NCI-H82 (cell line): ENCODE data around the gene RMI1.
"Not testable (repeated sequence)": the region's sequence is repeated elsewhere in the genome, so short reads cannot be mapped to it uniquely, and the experiment has no call there.

Source experiments
- DNase-seq: peaks from one replicate; lab custom pipeline; 2025; lab: John Stamatoyannopoulos, UW

Gene RMI1

DNA sequence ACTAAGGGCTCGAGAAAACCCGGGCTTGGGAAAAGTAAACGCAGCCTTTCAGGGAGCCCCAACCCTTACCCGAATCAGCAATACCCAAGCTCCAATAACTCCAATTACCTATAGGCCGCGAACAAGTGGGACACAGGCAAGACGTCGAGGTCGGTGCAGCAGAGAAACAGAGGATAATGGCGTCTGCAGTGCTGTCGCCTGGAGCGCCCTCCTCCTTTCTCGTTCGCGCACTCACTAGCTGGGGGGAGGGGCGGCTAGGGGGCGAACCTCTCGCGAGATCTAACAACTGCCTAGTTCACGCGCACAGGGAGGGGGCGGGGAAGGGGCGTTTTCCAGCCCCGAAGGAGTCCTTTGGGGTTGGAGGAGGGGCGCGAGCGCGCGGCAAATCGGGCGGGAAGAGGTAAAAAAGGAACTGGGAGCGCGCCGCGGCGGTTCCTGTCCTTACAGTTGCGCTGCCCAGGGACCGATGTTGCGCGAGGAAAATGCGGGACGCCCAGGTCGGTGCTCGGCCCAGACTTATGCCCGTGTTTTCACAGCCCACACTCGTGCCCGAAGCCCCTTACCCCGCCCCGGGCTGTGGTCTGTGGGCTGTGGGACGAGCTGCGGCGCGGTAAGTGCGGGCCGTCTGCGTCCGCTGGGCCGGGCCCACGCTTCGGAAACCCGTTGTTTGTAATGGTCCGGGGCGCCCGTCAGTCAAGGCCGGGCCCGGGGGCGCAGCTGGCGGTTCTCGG, at the start of gene RMI1:
TSS of gene RMI1 (plus strand) at position 411 of the 731 bp plus-strand sequence. CDS start 20,182 bp downstream, outside the sequence.
- peak; percentile 99 for DNase-seq

DNA sequence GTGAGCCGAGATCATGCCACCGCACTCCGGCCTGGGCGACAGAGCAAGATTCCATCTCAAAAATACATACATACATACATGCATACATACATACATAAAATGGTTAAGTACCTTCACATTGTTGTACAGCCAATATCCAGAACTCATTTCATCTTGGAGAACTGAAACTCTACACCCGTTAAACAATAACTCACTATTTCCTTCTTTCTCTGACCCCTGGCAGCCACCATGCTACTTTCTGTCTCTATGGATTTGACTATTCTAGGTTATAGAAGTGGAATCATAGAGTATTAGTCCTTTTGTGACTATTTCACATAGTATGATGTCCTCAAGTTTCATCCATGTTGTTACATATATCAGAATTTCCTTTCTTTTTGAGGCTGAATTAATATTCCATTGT, 49.7 kb upstream of the RMI1 start:
- DNase-seq, result no peak

DNA sequence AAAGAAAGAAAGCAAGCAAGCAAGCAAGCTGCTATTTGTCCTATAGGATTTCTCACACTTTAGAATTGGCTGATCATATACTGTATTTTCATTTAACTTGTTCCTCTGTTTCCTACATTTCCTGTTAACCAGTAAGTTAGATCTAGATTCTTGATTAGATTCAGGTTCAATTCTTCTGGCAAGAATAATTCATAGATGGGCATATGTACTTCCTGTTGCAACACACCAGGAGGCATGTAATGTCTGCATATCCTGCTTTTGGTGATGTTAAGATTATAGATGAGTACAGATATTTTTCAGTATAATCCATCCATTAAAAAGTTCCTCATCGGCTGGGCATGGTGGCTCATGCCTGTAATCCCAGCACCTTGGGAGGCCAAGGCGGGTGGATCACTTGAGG, 48.6 kb upstream of the RMI1 start:
- no peak for DNase-seq

DNA sequence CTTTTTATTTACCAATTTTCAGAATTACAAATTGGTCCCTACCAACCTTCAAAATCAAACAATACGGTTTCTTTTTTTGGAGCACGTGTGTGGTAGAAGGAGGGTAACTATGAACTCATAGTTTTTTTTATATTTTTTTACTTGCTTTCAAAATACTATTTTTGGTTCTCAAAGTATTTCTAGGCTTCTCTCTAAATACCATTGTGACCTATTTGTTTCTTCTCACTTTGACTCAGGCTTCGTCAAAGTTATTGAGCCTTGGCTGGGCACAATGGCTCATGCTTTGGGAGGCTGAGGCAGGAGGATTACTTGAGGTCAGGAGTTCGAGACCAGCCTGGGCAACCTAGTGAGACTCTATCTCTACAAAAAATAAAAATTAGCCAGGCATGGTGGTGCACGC, 47.8 kb upstream of the RMI1 start:
- no peak for DNase-seq

DNA sequence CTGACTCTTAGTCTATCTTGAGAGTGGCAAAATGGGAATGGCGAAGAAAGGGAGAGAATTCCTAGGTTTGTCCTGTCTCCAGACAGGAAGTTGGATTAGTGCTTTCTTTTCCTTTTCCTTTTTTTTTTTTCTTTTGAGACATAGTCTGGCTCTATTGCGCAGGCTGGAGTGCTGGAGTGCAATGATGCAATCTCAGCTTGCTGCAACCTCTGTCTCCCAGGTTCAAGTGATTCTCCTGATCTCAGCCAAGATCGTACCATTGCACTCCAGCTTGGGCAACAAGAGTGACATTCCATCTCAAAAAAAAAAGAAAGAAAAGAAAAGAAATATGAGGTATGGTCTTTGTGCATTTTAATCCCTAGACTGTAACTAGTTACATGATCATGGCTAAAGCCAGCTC, 46.8 kb upstream of the RMI1 start:
- DNase-seq, result no peak

DNA sequence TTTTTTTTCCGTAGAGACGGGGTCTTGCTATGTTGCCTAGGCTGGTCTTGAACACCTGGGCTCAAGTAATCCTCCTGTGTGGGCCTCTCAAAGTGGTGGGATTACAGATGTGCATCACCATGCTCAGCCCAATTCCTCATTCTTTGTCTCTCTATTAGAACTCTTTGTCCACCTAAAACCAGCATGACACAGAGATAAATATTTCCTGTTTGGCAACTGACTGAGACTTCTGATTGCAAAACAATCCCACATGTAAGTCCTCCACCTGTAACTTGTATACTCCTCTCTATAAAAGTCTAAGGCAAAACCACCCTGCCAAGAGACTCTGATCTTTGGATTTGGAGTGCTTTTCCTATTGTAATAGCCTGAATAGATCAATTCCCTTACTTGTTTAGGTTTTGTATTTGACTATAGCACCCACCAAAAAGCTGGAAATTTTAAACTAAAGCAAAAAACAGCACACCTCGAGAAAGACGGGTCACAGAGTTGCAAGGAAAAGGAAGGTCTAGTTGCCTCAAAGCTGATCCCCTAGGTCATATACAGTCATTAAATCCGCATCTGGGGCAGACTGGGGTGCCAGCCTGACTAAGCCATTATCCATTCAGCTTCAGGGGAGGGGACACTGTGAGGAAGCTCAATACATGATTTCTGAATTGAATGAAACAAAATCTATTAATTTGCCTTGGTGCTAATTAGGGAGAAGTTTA, 45.9 kb upstream of the RMI1 start:
- no peak for DNase-seq

DNA sequence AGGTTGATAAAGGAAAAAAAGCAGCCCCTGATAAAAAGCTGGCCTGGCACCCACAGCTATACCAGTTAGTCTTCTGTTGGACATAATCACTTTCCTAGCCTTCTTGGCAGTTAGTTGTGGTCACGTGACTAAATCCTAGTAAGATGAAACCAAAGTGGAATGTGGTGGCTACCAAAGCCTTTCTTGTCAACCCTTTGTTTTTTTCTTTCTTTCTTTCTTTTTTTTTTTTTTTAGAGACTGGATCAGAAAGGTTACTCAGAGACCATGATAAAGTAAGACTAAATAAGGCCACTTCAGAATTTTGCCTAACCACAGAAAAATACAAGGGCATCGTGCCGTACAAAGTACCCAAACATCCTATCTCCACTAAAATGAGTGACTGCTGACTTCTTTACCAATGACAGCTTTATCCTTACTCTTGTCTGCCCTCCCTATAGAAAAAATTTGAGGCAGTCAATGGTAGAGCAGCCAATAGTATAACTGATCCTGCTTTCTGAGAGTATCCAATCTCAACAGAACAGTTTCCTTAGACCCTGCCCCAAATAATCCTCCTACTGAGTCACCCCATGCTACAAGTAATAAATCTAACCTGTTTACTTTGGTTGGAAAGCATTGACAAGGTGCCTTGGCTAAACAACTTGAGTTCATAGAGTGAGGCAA, 45.2 kb upstream of the RMI1 start:
- peak; percentile 25 for DNase-seq

DNA sequence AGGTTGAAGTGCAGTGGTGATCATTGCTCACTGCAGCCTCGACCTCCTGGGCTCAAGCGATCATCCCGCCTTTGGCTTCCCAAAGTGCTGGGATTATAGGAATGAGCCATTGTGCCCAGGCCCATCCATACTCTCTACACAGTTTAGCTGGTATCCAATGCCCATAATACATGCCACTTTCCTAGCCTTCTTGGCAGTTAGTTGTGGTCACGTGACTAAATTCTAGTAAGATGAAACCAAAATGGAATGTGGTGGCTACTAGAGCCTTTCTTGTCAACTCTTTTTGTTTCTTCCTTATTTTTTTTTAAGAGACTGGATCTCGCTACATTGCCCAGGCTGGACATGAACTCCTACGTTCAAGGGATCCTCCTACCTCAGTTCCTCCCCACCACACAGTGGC, 44.1 kb upstream of the RMI1 start:
- DNase-seq, result no peak

DNA sequence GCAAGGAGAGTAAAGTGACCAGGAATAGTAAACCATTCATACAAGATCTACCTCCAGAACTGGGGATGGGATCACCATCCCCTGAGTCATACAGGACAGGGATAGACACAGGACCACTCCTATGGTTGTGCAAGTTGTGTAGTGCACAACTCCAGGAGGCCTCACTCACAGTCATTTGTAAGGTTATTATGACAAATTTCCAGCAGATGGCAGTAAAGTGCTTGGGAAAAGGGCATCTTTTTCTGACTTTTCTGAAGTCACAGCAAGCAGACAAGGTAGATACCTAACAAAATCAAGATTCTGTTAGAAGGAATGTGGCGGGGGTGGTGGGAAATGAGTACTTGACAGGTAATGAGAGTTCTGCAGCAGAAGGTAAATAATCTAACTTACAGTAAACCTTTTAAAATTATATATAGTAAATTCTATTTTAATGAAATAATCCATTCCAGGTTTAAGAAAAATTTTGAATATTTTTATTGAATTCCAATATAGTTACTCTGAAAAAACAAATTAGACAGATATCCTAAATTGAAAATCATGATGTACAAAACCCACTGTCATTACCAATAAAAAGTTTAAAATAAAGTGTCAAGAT, 42.6 kb upstream of the RMI1 start:
- peak; percentile 85 for DNase-seq

DNA sequence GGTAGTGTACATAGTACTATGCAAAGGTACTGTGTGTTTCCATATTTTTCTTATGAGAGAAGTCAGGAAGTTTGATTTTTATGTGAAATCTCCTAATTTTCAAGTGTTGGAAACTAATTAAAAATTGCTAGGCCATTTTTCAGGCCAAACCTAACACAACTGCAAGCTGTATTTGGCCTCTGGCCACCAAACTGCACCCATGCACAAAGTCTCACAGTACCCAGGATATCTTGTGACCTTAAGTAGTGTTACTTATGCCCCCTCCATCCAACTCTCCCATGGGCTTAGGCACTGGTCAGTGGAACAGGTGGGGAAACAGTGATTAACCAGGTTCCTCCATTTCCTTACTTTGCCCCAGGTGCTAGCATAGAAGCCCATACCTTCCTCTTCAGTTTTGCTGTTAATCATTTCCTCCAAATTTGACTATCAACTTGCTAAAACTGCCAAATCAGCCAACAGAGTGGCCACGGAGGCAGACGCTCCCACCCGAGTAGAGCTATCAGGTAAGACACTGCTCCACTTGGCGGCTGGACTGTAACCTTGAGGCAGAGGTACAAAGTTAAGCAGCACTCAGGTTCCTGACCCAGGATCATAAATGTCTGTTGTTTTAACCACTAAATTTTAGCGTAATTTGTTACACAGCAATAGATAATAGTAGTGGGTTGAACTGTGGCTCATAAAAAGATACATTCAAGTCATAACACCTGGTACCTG, 39.9 kb upstream of the RMI1 start:
- DNase-seq, result no peak

DNA sequence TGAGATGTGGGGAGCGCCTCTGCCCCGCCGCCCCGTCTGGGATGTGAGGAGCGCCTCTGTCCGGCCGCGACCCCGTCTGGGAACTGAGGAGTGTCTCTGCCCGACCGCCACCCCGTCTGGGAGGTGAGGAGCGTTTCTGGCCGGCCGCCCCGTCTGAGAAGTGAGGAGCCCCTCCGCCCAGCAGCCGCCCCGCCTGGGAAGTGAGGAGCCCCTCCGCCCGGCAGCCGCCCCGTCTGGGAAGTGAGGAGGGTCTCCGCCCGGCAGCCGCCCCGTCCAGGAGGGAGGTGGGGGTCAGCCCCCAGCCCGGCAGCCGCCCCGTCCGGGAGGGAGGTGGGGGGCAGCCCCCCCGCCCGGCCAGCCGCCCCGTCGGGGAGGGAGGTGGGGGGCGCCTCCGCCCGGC, 32.5 kb upstream of the RMI1 start:
- DNase-seq, result not testable (repeated sequence)

DNA sequence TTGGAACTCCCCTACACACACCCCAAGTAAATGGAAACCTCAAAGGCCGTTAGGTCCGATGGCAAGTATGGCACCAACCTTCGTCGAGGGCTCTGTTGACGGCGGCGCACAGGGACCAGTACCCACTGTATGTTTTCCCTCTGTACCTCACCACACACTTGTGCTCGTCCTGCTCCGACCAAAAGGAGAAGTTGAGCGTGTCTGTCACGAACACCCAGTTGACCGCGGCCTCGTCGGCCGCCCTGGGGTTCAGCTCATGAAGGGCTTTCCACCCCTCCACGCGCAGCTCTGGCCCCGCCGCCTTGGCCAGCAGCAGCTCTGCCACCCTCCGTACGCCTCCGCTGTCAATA, 24.5 kb upstream of the RMI1 start:
- DNase-seq, result no peak

DNA sequence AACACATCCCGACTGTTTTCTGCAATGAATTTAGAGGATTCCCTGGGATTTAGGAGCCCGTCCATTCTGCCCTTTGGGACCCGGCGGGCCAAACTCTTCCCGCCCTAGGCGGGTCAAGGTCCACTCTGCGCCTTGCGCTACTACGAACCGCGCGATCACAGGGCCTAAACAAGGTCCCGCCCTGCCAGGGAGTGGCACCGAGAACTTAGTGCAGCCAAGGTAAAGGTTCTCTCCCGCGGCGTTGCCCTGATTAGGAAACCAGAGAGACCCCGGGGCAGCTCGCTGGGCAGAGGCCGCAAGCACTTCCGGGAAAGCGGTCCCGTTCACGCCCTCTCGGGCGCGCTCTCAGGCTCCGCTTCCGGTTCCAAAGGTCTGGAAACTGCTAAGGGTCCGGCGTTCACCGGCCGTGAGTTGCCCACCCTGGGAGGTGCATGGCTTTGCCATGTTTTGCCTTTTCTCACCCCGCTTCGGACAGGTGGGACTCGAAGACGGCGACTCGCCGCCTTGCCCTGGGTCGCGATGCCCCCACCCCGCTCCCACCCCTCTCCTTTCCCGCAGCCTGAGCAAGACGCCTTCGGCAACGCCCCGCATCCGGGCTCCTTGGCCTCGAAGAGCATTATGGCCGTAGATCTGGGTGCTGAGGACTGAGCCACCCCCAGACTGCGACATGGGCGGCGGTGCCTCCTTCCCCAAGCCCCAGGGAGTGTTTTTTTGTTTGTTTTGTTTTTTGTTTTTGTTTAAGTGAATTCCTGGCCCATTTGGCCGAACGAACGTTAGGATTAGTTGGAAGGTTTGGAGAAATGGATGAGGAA, 24.0 kb upstream of the RMI1 start:
- no peak for DNase-seq

DNA sequence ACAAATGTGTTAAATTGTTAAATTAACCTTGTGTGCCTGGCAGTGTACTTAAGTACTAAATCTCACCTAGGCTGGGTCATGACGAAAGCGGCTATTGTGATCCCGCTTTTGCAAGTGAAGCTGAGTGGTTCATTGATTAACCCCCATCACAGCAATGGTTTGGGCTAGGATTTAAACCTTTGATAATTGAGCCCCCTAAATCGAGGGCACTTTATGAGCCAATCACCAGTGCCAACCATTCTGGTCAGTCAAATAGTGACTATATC, 23.4 kb upstream of the RMI1 start:
- DNase-seq, result no peak

DNA sequence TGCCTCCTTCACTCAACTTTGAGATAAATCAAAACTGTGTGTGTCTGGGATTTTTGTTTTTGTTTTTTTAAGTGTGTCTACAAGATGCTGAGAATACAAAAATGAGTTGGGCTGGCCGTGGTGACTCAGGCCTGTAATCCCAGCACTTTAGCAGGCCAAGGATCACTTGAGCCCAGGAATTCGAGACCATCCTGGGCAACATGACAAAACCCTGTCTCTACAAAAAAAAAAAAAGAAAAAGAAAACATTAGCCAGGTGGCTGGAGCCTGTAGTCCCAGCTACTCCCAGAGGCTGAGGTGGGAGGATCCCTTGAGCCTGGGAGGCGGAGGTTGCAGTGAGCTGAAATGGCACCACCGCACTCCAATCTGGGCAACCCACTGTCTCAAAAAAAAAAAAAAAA, 21.5 kb upstream of the RMI1 start:
- no peak for DNase-seq

DNA sequence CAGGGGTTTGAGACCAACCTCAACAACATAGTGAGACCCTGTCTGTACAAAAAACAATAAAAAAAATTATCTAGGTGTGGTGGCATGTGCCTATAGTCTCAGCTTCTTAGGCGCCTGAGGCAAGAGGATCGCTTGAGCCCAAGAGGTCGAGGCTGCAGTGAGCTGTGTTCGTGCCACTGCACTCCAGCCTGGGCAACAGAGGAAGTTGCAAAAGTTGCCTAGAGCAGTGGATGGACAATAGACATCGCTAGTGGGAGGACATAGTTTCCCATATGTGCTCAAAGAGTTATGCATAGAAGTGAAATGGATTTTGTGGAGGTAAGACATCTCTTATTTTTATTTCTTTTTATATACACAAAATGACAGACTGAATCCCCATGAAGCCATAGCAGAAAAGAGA, 19.6 kb upstream of the RMI1 start:
- DNase-seq, result no peak

DNA sequence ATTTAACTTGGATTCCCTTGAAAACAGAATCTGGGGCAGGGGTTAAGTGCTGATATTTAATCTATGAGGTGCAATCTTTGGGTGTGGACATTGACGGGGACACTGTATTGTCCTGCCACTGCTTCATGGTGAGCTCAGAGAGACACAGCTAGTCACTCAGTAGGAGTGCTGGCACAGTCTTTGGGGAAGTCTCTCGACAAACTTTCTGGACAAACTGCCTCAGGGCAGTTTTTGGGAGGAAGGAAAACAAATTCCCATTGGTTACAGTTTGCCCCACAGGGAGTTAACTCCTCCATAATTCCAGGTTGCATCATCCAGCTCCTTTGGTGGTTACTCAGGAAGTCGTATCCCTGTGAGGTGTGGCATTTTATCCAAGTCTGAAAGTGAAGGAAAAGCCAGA, 18.4 kb upstream of the RMI1 start:
- no peak for DNase-seq

DNA sequence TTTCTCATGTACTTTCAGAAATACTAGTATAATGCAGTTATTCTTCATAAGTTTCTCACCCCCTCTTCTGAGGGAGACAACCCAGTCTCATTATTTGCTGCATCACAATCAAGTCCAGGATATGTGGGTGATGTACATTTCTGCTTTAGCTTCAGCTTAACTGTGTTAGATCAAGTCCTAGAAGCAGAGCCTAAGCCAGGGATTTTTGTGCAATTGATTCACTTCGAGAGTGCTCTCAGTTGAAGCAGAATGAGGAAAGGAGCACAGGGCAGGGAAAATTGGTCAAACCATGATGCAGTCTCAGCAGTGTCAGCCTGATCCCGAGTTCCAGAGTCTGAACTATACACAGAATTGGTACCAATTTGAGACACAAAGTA, 15.6 kb upstream of the RMI1 start:
- peak; percentile 47 for DNase-seq

DNA sequence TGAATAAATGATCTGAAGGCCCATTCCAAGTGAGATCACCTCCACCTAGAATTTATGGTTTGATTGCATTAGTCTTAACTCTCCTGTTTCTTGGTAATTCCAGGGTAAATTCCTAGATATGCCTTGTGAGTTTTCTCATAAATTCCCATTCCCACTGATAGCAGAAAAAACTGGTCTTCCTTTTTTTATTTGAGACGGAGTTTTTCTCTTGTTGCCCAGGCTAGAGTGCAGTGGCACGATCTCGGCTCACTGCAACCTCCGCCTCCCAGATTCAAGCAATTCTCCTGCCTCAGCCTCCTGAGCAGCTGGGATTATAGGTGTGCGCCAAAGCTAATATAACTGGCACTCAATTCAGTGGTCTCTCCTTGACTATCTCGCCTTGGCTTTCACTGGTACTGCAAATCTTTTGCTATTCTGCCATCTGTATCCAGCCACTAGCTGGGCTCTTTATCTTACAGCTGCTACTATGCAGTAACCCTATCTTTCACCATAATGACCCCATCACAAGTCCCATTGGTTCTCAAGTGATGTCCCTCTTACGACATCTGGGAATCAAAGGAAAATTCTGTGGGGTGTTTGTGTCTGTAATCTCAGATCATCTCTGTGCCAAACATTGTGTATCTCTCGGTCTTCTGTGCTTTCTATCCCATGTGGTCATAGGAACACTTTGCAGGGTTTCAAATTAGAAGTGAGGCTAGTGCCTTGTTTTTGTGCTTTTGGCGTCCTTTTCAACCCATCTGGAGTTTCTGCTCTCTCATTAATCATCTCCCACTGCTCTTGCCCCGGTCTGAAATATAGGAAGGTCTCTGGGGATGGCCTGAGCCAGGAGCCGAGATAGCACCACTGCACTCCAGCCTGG, 15.0 kb upstream of the RMI1 start:
- peak; percentile 66 for DNase-seq

DNA sequence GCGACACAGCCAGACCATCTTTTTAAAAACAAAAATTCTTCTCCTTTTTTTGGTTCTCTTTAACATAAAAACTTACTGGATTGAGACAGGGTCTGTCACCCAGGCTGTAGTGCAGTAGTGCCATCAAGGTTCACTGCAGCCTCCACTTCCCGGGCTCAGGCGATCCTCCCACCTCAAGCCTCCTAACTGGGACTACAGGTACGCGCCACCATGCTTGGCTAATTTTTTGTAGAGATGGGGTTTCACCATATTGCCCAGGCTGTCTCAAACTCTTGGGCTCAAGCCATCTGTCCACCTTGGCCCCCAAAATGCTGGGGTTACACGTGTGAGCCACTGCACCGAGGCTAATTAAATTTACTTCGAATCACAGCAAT, 14.4 kb upstream of the RMI1 start:
- DNase-seq, result peak; percentile 48

DNA sequence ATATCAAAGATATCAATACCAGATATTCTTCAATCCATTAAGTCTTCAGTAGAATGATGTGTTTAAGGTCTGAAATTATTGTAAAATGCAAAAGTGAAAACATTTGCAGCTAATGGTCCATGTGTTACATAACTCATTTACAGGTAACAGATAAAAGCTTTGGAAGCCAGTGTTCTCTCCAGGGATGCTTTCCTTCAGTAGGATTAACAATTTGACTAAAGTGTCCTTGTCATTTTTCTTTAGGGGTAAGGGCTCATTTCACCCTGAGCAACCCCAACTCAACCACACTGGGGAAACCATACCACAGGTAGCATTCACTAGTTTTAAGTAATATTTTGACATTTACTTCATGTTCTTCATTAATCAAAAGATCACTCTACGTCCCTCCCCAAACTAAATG, 13.5 kb upstream of the RMI1 start:
- DNase-seq, result peak; percentile 16
